Chondrocyte (in vitro differentiated cells): ENCODE results near the gene ARHGAP22. TPM values are rescaled to one million over a fixed set of nuclear protein-coding genes. Genes with fewer than 3 reads are reported as not detected.

Experiments used
- DNase-seq: peaks from one replicate; pipeline ENCODE4 v3.0.0; 2021; ENCODE audit warnings: mixed read lengths, low spot score
- H3K27ac Mint-ChIP-seq: one replicate; pipeline ENCODE4 v1.8.0; 2021; ENCODE audit warnings: mild to moderate bottlenecking, moderate library complexity, mixed read lengths; ENCODE audit not compliant: unreplicated experiment
- H3K27me3 Mint-ChIP-seq: 2 replicates; pipeline ENCODE4 v1.8.0; 2021; ENCODE audit warnings: low read depth, mixed read lengths
- H3K36me3 Mint-ChIP-seq: 2 replicates; pipeline ENCODE4 v1.8.0; 2021; ENCODE audit warnings: low read depth, mixed read lengths
- H3K4me1 Mint-ChIP-seq: 2 replicates; pipeline ENCODE4 v1.8.0; 2021; ENCODE audit warnings: low read depth, mild to moderate bottlenecking, mixed read lengths
- H3K4me3 Mint-ChIP-seq: one replicate; pipeline ENCODE4 v1.8.0; 2021; ENCODE audit warnings: mild to moderate bottlenecking, moderate library complexity, mixed read lengths; ENCODE audit not compliant: unreplicated experiment
- H3K9me3 Mint-ChIP-seq: 2 replicates; pipeline ENCODE4 v1.8.0; 2021; ENCODE audit warnings: low read depth, mixed read lengths
- CTCF ChIP-seq: fragments of 200-600 bp; sonication (generic); IDR thresholded peaks from 2 replicates; pipeline ENCODE4 v1.5.0; 2021; ENCODE audit warnings: antibody characterized with exemption, mild to moderate bottlenecking, moderate library complexity
- total RNA-seq: library from RNA; stranded (reverse); gene quantifications from 3 replicates; pipeline ENCODE4 v1.2.1, GENCODE V29; 2021

The ARHGAP22 gene
- total RNA-seq, 1 donor from 2014 or later, result 8.8 TPM

DNA sequence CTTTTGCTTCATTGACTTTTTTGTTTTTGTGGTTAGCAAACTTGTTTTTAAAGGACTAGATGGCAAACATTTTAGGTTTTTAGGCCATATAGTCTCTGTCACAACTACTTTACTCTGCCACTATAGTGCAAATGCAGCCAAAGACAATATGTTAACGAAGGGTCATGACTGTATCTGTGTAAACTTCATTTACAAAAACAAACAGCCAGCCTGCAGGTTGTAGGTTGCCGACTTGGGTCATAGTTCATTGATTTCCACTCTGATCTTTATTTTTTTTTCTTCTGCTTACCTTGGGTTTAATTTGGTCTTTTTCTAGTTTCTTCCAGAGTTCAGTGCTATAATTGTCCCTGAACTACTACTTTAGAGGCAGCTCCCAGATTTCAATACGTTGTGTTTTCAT lies 120.0 kb downstream of the ARHGAP22 start:
- Mint-ChIP-seq H3K4me1 (no peaks in the 10 kb centered on the region), H3K9me3 (peaks cover 6% of the 10 kb centered on the region), H3K4me3 (no peak overlapping the region), H3K27ac (no peak overlapping the region), H3K27me3 (no peaks in the 10 kb centered on the region), H3K36me3 (peaks cover 4% of the 10 kb centered on the region)
- no peak for DNase-seq
- no peak for TF ChIP-seq CTCF

DNA sequence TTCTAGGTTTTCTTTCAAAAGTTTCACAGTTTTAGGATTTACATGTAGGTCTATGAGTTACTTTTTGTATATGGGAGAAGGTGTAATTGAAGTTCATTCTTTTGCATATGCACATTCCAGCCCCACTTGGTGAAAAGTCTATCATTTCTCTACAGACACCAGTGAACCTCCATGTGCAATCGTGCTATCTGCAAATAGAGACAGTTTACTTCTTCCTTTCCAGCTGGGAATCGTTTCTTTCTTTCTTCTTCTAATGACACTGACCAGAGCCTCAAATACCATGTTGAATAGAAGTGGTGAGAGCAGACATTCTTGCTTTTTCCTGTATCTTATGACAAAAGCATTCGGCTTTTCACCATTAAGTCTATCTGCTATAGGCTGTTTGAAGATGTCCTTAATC lies 122.7 kb downstream of the ARHGAP22 start:
- Mint-ChIP-seq H3K9me3 (peaks cover 6% of the 10 kb centered on the region), H3K4me1 (no peaks in the 10 kb centered on the region), H3K27me3 (no peaks in the 10 kb centered on the region), H3K27ac (no peak overlapping the region), H3K4me3 (no peak overlapping the region), H3K36me3 (peaks cover 4% of the 10 kb centered on the region)
- no peak for TF ChIP-seq CTCF
- DNase-seq, result no peak

DNA sequence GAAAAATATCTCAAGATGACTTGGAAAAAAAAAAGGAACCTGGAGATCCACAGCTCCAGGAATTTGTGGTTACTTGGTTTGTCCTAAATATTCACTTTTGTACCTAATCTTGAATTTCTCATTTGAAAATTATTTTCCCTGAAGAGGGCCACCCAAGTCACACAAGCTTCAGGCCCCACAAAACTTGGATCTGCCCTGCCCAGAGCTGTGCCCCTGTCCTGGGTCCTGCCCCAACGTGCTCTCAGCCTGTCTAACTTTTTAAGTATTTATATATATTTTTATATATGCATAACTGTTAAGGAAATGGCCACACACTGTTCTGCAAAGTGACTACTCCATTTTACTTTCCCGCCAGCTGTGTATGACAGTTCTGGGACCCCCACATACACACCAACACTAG lies 123.5 kb downstream of the ARHGAP22 start:
- DNase-seq, result no peak
- no peaks in the 10 kb centered on the region for H3K9me3 Mint-ChIP-seq
- no peaks in the 10 kb centered on the region for H3K27me3 Mint-ChIP-seq
- H3K36me3 Mint-ChIP-seq, result no peaks in the 10 kb centered on the region
- no peaks in the 10 kb centered on the region for H3K4me1 Mint-ChIP-seq
- no peak for TF ChIP-seq CTCF
- no peak overlapping the region for H3K4me3 Mint-ChIP-seq
- H3K27ac Mint-ChIP-seq, result no peak overlapping the region

GRCh38 chr10:48480397-48481374 lies 124.2 kb downstream of the ARHGAP22 start:
- Mint-ChIP-seq H3K9me3 (no peaks in the 10 kb centered on the region), H3K36me3 (no peaks in the 10 kb centered on the region), H3K27ac (no peak overlapping the region), H3K4me1 (no peaks in the 10 kb centered on the region), H3K27me3 (no peaks in the 10 kb centered on the region), H3K4me3 (no peak overlapping the region)
- DNase-seq, result no peak
- TF ChIP-seq CTCF, result no peak

DNA sequence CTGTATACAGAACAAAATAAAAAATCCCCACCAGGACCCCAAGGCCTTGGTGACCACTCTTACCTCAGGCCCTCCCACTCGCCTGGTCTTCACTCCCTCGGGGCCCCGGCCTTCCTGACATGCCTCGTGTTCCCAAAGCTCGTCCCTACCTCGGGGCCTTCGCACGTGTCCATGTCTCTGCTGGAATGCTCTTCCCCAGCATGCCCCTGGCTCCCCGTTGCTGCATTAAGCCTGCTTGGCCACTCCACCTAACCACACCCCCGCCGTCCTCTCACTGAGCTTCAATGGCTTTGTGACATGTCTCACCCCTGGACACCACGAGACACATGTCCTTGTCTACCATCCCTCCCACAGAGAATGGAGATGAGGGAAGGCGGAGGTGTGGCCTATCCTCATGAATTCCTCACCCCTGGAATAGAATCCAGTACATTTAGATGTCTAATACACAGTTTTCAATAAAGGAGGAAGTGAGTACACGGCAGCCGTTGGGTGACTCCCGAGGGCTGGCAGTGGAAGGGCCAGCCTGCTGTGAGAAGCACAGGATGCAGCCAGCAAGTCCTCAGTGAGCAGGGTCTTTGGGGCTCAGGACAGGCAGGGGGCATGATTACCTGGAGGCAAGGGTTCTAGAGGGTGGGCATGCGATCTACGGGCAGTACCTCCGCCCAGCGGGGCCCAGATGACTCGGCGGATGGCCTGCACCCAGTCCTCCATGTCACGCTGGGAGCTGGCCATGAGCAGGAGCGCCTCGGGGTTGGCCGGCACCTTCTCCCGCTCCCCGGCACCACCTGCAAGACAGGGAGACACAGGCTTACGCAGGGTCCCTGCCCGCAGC lies 125.7 kb downstream of the ARHGAP22 start:
- Mint-ChIP-seq H3K4me1 (no peaks in the 10 kb centered on the region), H3K9me3 (no peaks in the 10 kb centered on the region), H3K27ac (no peak overlapping the region), H3K36me3 (no peaks in the 10 kb centered on the region), H3K4me3 (no peak overlapping the region), H3K27me3 (no peaks in the 10 kb centered on the region)
- DNase-seq, result no peak
- no peak for TF ChIP-seq CTCF
